HCEC 1CT (cell line): ENCODE data around the gene COL6A2.
"Not testable (repeated sequence)": the region's sequence is repeated elsewhere in the genome, so short reads cannot be mapped to it uniquely, and the experiment has no call there.

Experiments
- DNase-seq: peaks from one replicate; pipeline ENCODE4 v3.0.0-alpha.2; 2017

COL6A2 gene

DNA sequence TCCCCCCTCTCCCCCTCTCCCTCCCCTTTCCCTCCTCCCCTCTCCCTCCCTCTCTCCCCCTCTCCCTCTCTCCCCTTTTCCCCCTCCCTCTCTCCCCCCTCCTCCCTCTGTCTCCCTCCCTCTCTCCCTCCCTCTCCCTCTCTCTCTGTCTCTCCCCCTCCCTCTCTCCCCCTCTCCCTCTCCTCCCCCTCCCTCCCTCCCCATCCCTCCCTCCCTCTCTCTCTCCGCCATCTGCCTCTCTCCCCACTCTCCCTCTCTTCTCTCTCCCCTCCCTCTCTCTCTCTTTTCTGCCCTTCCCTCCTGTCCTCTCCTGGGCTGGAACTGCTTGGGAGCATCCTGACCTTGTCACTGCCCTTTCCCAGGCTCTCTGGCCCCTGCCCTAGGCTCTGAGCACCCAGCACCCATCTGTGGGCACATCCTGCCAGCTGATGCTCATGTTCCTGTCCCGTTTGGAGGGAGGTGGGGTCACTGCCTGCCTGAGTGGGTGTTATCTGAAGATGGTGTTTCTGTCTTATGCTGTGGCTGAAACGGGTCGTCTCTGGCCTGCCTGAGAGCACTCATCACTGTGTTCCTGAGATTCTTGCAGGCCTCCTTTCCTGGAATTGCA is 46.7 kb downstream of the COL6A2 start:
- DNase-seq: no peak

DNA sequence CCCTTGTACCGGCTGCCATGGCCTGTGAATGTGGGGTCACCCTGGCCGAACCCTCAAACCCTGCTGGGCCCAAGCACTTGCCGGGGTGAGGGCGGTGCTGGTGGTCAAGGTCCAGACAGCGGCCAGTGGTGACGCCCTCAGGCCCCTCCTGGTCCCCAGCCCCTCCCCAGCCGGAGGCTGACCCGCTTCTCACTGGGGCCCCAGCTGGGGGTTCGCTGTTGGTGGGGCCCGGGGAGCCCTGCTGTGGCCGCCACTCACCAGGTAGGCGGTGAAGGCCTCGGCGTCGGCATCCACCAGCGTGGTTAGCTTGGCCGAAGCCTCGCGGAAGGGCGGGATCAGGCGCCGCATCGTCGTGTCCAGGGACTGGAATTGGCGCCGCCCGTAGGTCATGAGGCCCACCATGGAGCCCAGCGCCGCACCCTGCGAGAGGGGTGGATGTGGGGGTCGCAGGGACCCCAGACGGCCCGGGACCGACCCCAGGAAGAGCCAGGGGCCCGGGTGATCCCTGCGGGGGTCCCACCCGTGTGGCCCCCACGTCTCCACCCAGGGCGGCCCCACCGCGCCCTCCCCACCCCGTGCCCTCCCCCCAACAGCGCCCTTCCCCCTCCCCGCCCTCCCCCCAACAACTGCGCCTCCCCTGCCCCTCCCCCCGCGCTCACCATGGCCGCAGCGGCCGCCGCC is 47.4 kb downstream of the COL6A2 start:
- DNase-seq: no peak

- no peak for DNase-seq
Measured at GRCh38 chr21:46145840-46146691, 48.2 kb downstream of the COL6A2 start.

DNA sequence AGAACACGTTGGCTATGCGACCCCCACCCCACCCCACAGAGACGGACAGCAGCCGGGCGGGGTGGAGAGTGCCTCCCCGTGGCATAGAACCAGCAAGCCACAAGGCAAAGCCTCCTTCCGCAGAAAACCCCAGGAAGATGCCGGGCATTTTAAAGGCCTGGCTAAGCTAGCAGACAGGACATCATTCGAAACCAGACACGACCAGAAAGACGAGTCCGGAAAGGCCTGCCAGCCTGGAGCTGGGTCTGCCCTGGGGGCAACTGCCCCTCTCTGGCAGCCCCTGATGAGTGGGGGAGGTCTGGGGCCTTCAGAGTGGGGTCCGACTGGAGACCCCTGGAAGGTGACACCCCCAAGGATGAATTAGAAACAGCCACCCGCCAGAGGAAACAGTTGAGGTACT is 48.9 kb downstream of the COL6A2 start:
- DNase-seq: no peak

GRCh38 chr21:46147429-46147828 is 49.5 kb downstream of the COL6A2 start:
- DNase-seq: not testable (repeated sequence)

DNA sequence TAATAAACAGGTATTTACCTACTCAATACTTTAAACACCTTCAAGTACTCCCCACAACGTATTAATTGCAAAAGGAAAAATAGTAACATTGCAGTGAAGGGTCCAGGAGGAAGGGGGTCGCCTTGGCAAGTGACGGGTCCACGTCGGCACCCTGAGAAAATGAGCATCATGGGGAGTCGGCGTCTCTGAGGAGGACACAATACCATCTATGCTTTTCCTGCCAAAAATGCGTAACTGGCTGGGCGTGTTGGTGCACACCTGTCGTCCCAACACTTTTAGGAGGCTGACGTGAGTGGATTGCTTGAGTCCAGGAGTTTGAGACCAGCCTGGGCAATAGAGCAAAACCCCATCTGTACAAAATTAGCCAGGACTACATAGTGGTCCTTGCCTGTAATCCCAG is 50.2 kb downstream of the COL6A2 start:
- no peak for DNase-seq

DNA sequence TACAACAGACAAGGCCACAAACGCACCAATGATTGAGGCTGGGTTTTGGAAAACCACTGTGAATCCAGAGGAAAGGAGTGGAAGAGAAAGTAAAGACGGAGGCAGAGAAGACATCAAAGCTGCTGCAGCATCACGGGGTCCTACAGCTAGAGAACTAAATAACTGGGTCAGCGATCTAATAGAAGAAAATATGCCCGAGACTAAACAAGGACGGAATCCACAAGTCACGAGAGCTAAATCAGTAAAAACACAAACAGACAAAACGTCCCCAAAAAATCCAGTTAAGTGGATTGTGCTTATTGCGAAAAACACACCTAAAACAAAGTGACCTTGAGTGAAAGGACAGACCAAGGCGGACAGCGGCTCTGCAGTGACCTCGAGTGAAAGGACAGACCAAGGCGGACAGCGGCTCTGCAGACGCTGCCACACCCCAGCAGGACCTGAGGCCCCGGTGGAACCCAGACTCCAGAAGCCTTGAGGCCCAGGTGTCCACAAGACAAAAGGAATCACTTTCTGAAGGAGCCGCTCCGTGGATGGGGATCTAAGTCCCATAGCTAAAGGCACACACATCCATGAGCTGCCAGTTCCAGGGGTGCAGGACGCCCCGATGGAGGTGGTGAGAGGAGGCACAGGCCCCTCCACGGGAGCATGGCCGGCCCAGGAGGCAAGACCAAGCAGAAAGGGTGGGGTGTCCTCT is 51.4 kb downstream of the COL6A2 start:
- no peak for DNase-seq

- no peak for DNase-seq
Measured at GRCh38 chr21:46150073-46150472, 52.2 kb downstream of the COL6A2 start.

DNA sequence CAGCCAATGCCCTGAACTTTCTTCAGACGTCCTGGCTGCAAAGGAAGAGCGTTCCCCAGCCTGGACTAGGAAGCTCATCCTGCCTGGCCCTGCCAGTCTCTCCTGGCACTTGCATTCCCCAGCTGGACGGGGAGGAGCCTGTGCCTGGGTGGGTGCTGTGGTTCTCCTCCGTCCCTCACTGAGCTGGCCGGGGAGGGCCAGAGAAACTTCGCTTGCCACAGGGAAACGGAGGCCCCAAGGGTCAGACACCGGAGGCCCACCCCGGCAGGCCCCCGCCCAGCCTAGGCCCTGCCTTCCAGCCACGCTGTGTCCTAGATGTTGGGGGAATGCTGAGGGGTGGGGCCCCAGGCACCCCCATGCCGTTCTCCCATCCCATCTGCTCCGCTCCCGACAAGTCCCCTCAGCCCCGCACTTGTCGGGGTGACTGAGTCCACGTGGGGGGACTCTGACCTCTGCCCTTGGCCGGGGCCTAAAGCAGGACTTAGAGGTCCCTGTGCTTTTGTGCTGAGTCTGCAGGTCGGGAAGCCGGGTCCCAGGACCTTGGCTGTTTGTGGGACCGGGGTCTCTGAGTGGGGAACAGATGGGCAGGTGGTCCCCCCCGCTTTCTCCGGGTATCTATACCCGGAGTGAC is 52.7 kb downstream of the COL6A2 start:
- no peak for DNase-seq

GRCh38 chr21:46151261-46151988 is 53.5 kb downstream of the COL6A2 start:
- DNase-seq: no peak

GRCh38 chr21:46151989-46152926 is 54.3 kb downstream of the COL6A2 start:
- no peak for DNase-seq

DNA sequence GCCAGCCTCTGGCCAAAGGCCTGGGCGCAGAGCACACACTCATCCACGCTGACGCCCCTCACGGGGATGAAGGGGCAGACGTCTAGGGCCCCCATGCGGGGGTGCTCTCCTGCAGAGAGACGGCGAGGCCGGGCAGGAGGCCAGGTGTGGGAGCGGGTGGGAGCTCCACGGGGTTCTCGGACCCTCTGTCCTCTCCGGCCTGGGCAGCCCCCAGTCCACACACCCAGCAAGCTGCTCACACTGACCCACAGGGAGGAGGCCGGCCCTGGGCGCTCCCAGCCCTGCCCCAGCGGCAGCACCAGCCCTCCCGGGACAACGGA is 55.0 kb downstream of the COL6A2 start:
- no peak for DNase-seq

- no peak for DNase-seq
Measured at GRCh38 chr21:46153247-46154154, 55.6 kb downstream of the COL6A2 start.

- DNase-seq: no peak
Measured at GRCh38 chr21:46154155-46154954, 56.4 kb downstream of the COL6A2 start.

- no peak for DNase-seq
Measured at GRCh38 chr21:46154955-46155513, 57.1 kb downstream of the COL6A2 start.

DNA sequence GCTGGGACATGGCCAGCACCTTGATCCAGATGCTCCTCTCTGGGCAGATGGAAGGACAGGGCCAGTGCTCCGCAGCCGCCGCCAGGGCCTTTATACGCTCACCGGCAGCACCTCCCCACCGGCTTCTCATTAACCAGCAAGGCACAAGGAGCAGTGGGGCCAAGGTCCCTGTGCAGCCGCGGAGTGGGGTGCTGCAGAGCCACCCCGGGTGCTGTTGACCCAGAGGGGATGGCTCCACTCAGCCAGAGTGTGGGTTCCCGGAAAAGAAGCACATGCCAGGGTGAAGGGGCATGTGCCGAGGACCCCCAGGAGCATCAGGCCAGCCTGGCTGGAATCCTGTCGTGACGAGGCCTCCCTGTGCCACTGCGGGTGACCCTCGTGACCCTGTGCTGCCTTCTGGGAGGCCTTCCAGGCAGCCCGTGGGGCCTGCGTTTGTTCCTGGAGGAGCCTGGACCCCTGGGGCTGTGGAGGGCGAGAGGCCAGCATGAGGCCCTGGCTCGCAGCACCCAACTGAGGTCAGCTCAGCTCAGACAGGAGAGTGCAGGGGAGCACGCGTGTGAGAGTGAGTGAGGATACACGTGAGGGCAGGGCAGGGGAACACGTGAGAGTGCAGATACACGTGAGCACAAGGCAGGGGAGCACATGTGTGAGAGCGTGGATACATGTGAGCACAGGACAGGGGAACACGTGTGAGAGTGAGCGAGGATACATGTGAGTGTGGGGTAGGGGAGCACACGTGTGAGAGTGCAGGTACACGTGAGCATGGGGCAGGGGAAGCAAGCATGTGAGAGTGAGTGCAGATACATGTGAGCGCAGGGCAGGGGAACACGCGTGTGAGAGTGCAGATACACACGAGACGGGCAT is 57.8 kb downstream of the COL6A2 start, which contains the start of gene FTCD:
Gene FTCD, minus strand, starts transcription at position 66 of the 864 bp plus-strand sequence. Its CDS starts 56 bp downstream, at position 10.
- no peak for DNase-seq

- no peak for DNase-seq
Measured at GRCh38 chr21:46156378-46156645, 58.4 kb downstream of the COL6A2 start.

GRCh38 chr21:46156678-46157077 is 58.8 kb downstream of the COL6A2 start:
- DNase-seq: no peak
